Stimulated activated CD4-positive, alpha-beta T cell treated with anti-CD3 and anti-CD28 coated beads, Interleukin-15, amount 100 ng/mL, for 1 hour (primary cell): ENCODE results near the gene APP.

Experiments
- DNase-seq, 2 donors: peaks; one replicate each; pipeline ENCODE4 v3.0.0-alpha.2; 2020; ENCODE audit warnings: low read depth in 1 of 2, low spot score in 1 of 2

The APP gene

GRCh38 chr21:25884311-25884710 lies 286.3 kb downstream of the APP start:
- DNase-seq = no peak

- peak; percentile 16 to 26 for DNase-seq
Observed at GRCh38 chr21:25881524-25882376, 288.8 kb downstream of the APP start.

- DNase-seq = no peak
Observed at GRCh38 chr21:25879203-25879602, 291.4 kb downstream of the APP start.

- no peak for DNase-seq
Observed at GRCh38 chr21:25878344-25878743, 292.2 kb downstream of the APP start.

GRCh38 chr21:25872271-25872670 lies 298.3 kb downstream of the APP start:
- no peak for DNase-seq

- DNase-seq = no peak
Observed at GRCh38 chr21:25871566-25871965, 299.0 kb downstream of the APP start.

GRCh38 chr21:25870084-25870483 lies 300.5 kb downstream of the APP start:
- no peak for DNase-seq

- no peak for DNase-seq
Observed at GRCh38 chr21:25867061-25867460, 303.5 kb downstream of the APP start.

- DNase-seq = no peak
Observed at GRCh38 chr21:25863747-25864146, 306.8 kb downstream of the APP start.

GRCh38 chr21:25863031-25863430 lies 307.5 kb downstream of the APP start:
- DNase-seq = no peak

- DNase-seq = no peak
Observed at GRCh38 chr21:25862596-25862995, 308.0 kb downstream of the APP start.

GRCh38 chr21:25862112-25862511 lies 308.5 kb downstream of the APP start:
- no peak for DNase-seq

GRCh38 chr21:25859235-25859929 lies 311.2 kb downstream of the APP start:
- no peak for DNase-seq

- no peak for DNase-seq
Observed at GRCh38 chr21:25858325-25858724, 312.2 kb downstream of the APP start.

GRCh38 chr21:25857308-25858074 lies 313.1 kb downstream of the APP start:
- no peak for DNase-seq

- DNase-seq = no peak
Observed at GRCh38 chr21:25855576-25855975, 315.0 kb downstream of the APP start.

GRCh38 chr21:25850126-25850842 lies 320.3 kb downstream of the APP start:
- DNase-seq = no peak

- no peak for DNase-seq
Observed at GRCh38 chr21:25848309-25848708, 322.3 kb downstream of the APP start.

- DNase-seq = no peak
Observed at GRCh38 chr21:25845729-25846256, 324.8 kb downstream of the APP start.

GRCh38 chr21:25842925-25843324 lies 327.6 kb downstream of the APP start:
- no peak for DNase-seq

GRCh38 chr21:25838809-25839208 lies 331.8 kb downstream of the APP start:
- no peak for DNase-seq
